H1 (cell line): ENCODE data around the gene MBTPS2. TPM values are rescaled to one million over a fixed set of nuclear protein-coding genes. Genes with fewer than 3 reads are reported as not detected.

ENCODE experiments used
- CREB1 ChIP-seq: IDR thresholded peaks from 2 replicates; pipeline ENCODE4 v1.6.1; 2012; ENCODE audit warnings: inconsistent platforms
- RNF2 ChIP-seq: fragments of 200-900, 300-1000 bp; sonication (generic); IDR thresholded peaks from 2 replicates; pipeline ENCODE4 v1.7.1; 2016; ENCODE audit warnings: borderline replicate concordance, low read depth, mild to moderate bottlenecking, antibody characterized with exemption, low read length; ENCODE audit not compliant: poor library complexity, severe bottlenecking; ENCODE audit errors: missing control alignments
- SIX5 ChIP-seq: IDR thresholded peaks from 2 replicates; pipeline ENCODE4 v1.6.1; 2011; ENCODE audit warnings: mild to moderate bottlenecking, low read depth, low read length
- polyA plus RNA-seq, 7 experiments: library from polyadenylated mRNA; depleted of rRNA in 3 of 7; stranded (reverse) in 5 of 7; unstranded in 2 of 7; fragments of >200 nt in 5 of 7; fragments of 200-250 nt in 2 of 7; gene quantifications; 1 replicate in 5 of 7; 2 replicates in 1 of 7; 4 replicates in 1 of 7; pipeline versions ENCODE4 v1.2.1 to v1.2.3, GENCODE V29; 2011 to 2013; ENCODE audit warnings: missing spikeins in 2 of 7, mixed read lengths in 2 of 7
- total RNA-seq: library from RNA; stranded (reverse); fragmentation: NEBNext Ultra II Directional; extraction: Animal tissue kit (Norgen Biotek cat#: 25700); gene quantifications from 2 replicates; pipeline ENCODE4 v1.2.1, GENCODE V29; 2021

The MBTPS2 gene
- total and polyA plus RNA-seq, 2 of the 8 experiments (the other 6 are each of a cell fraction or from before 2014, with no cell fraction given) = 4.3 to 7.4 TPM

- TF ChIP-seq RNF2 (no peak), SIX5 (no peak), CREB1 (no peak)
Measured at GRCh38 chrX:21905953-21906352, 66.5 kb downstream of the MBTPS2 start (continued).
